Retinal pigment epithelial cell (primary cell): Measurements from ENCODE around the gene PLAC9.

Experiments used
- DNase-seq: peaks from one replicate; pipeline ENCODE4 v3.0.0-alpha.2; 2010; ENCODE audit warnings: low read depth
- H3K4me3 ChIP-seq: 2 replicates; pipeline ENCODE4 v1.5.1; 2011; ENCODE audit warnings: mild to moderate bottlenecking, low read length, control low read depth, moderate library complexity
- CTCF ChIP-seq: conservative IDR thresholded peaks from 2 replicates; pipeline ENCODE4 v1.5.1; 2011; ENCODE audit warnings: low read depth, low read length, control low read depth, inconsistent platforms

Gene PLAC9

GRCh38 chr10:80156216-80156615 is 23.7 kb downstream of the PLAC9 start:
- no peak for TF ChIP-seq CTCF
- DNase-seq: no peak
- H3K4me3 ChIP-seq: no peak overlapping the region

- TF ChIP-seq CTCF: no peak
- H3K4me3 ChIP-seq: no peak overlapping the region
- DNase-seq: no peak
These were observed 25.0 kb downstream of the PLAC9 start for GRCh38 chr10:80157561-80157960.

GRCh38 chr10:80158126-80158525 is 25.6 kb downstream of the PLAC9 start:
- DNase-seq: no peak
- no peak overlapping the region for H3K4me3 ChIP-seq
- no peak for TF ChIP-seq CTCF

- no peak for TF ChIP-seq CTCF
- H3K4me3 ChIP-seq: no peak overlapping the region
- DNase-seq: peak; percentile 95
These were observed 26.1 kb downstream of the PLAC9 start for GRCh38 chr10:80158598-80159127.

GRCh38 chr10:80159166-80159873 is 26.8 kb downstream of the PLAC9 start:
- H3K4me3 ChIP-seq: no peak overlapping the region
- TF ChIP-seq CTCF: no peak
- DNase-seq: no peak

GRCh38 chr10:80160361-80161320 is 28.1 kb downstream of the PLAC9 start:
- DNase-seq: no peak
- no peak for TF ChIP-seq CTCF
- H3K4me3 ChIP-seq: no peak overlapping the region
